GM12878 (cell line): Measurements from ENCODE around the gene SUSD5. TPM values are rescaled to one million over a fixed set of nuclear protein-coding genes. Genes with fewer than 3 reads are reported as not detected.

ENCODE experiments used
- ATAC-seq: fragments of 200-7000 bp; cut with Tn5 transposase; 3 replicates; pipeline ENCODE4 v1.9.1; 2020; ENCODE audit warnings: mild to moderate bottlenecking, moderate library complexity
- BruUV-seq: library from RNA; stranded (reverse); fragments of 400-500 nt; replicated peaks from 2 replicates; lab custom pipeline; 2021; lab: Mats Ljungman, UMichigan
- CTCF ChIA-PET: fragments of 300-600 bp; sonication (Branson Sonifier 250); formaldehyde crosslinking; extraction: SDS; loops from one replicate; lab custom pipeline; 2021; ENCODE audit warnings: inconsistent platforms; lab: Yijun Ruan, JAX
- POLR2A ChIA-PET: fragments of 350-600 bp; formaldehyde crosslinking; extraction: SDS; loops from one replicate; lab custom pipeline; 2021; ENCODE audit warnings: inconsistent platforms; lab: Charles Lee
- RAD21 ChIA-PET: fragments of 300-600 bp; sonication (Branson Sonifier 250); formaldehyde crosslinking; loops from one replicate; lab custom pipeline; 2023; ENCODE audit warnings: antibody characterized with exemption; ENCODE audit not compliant: unreplicated experiment; lab: Charles Lee
- SMC1A ChIA-PET: fragments of 300-600 bp; sonication (Branson Sonifier 250); formaldehyde crosslinking; loops from one replicate; lab custom pipeline; 2023; ENCODE audit not compliant: unreplicated experiment, uncharacterized antibody; lab: Charles Lee
- DNase-seq: peaks from one replicate; pipeline ENCODE4 v3.0.0-alpha.2; 2011; ENCODE audit warnings: low read depth, low spot score
- FAIRE-seq: peaks from 3 replicates; lab custom pipeline; 2011; peaks lifted over from hg19 to GRCh38; lab: Jason Lieb, UNC
- H2AFZ ChIP-seq: 2 replicates; pipeline ENCODE4 v1.6.0; 2011; ENCODE audit warnings: low read depth, low read length, control low read depth; ENCODE audit not compliant: control insufficient read depth
- H3K27ac ChIP-seq: 2 replicates; pipeline ENCODE4 v1.5.1; 2011; ENCODE audit warnings: control low read depth; ENCODE audit not compliant: control insufficient read depth, insufficient read depth
- H3K27me3 ChIP-seq, 2 experiments: replicated peaks in 1 of 2; 2 replicates each; pipeline versions ENCODE4 v1.6.0 to v1.6.1; 2011; ENCODE audit warnings: low read length in 1 of 2; ENCODE audit not compliant: control insufficient read depth in 2 of 2, insufficient read depth in 2 of 2
- H3K36me3 ChIP-seq, 2 experiments: 2 replicates each; pipeline ENCODE4 v1.5.1; 2011; ENCODE audit warnings: low read length in 1 of 2; ENCODE audit not compliant: control insufficient read depth in 2 of 2, insufficient read depth in 2 of 2
- H3K4me1 ChIP-seq: 2 replicates; pipeline ENCODE4 v1.6.1; 2011; ENCODE audit warnings: mild to moderate bottlenecking, low read length, moderate library complexity, mixed read lengths; ENCODE audit not compliant: control insufficient read depth, insufficient read depth
- H3K4me2 ChIP-seq: 2 replicates; pipeline ENCODE4 v1.6.0; 2011; ENCODE audit warnings: control low read depth; ENCODE audit not compliant: control insufficient read depth, insufficient read depth
- H3K4me3 ChIP-seq: fragments of 200-600 bp; sonication (generic); 2 replicates; pipeline ENCODE4 v1.5.1; 2016
- H3K79me2 ChIP-seq: 2 replicates; pipeline ENCODE4 v1.6.0; 2011; ENCODE audit warnings: low read length; ENCODE audit not compliant: control insufficient read depth, insufficient read depth
- H3K9ac ChIP-seq: 2 replicates; pipeline ENCODE4 v1.8.0; 2011; ENCODE audit warnings: low read length, control low read depth, mixed read lengths; ENCODE audit not compliant: control insufficient read depth, insufficient read depth
- H3K9me3 ChIP-seq: replicated peaks from 3 replicates; pipeline ENCODE4 v1.5.1; 2011; ENCODE audit warnings: mild to moderate bottlenecking, low read length; ENCODE audit not compliant: control insufficient read depth, insufficient read depth
- H4K20me1 ChIP-seq: 2 replicates; pipeline ENCODE4 v1.6.0; 2011; ENCODE audit not compliant: control insufficient read depth, insufficient read depth
- CTCF ChIP-seq, 3 experiments: IDR thresholded peaks in 2 of 3; conservative IDR thresholded peaks in 1 of 3; 2 replicates each; pipeline ENCODE4 v1.5.1; 2011; ENCODE audit warnings: low read depth in 3 of 3, low read length in 3 of 3, mild to moderate bottlenecking in 3 of 3, control low read depth in 2 of 3, moderate library complexity in 2 of 3, inconsistent platforms in 1 of 3, mixed read lengths in 1 of 3; ENCODE audit not compliant: control insufficient read depth in 2 of 3, insufficient read depth in 1 of 3; ENCODE audit errors: extremely low read depth in 1 of 3
- RAD21 ChIP-seq: IDR thresholded peaks from 2 replicates; pipeline ENCODE4 v1.6.1; 2011; ENCODE audit warnings: mild to moderate bottlenecking, low read depth, low read length, moderate library complexity; ENCODE audit not compliant: insufficient read depth
- SMC3 ChIP-seq: IDR thresholded peaks from 2 replicates; pipeline ENCODE4 v1.6.1; 2011; ENCODE audit warnings: low read length, improper control_type of control experiment, borderline replicate concordance
- WGBS: methylation state at CpG from one replicate; pipeline ENCODE4 v1.1.6; 2016; ENCODE audit warnings: low lambda C conversion rate; ENCODE audit not compliant: insufficient replicate concordance, insufficient coverage; ENCODE audit errors: missing lambda C conversion rate; 5-methylcytosine and 5-hydroxymethylcytosine counted together
- in situ Hi-C: fragments of 300-500 bp; cut with MboI; formaldehyde crosslinking; loops from 9 replicates; pipeline ENCODE4 v1.14.3; 2018; ENCODE audit warnings: mixed read lengths
- intact Hi-C: fragments of 100-400 bp; cut with micrococcal nuclease; formaldehyde crosslinking; loops from one replicate; pipeline ENCODE4 v1.14.2; 2022; ENCODE audit not compliant: unreplicated experiment
- polyA plus RNA-seq, 11 experiments: library from polyadenylated mRNA; depleted of rRNA in 4 of 11; unstranded in 6 of 11; stranded (reverse) in 5 of 11; fragments of >200 nt; fragmentation: Nextera tagmentation in 4 of 11; fragmentation: Illumina TruSeq in 1 of 11; extraction: Ambion mirVana in 4 of 11; extraction: Trizol in 1 of 11; gene quantifications; 1 replicate in 1 of 11; 2 replicates in 10 of 11; pipeline versions ENCODE4 v1.2.1 to v1.2.3, GENCODE V29; 2011 to 2016; ENCODE audit warnings: inconsistent platforms in 2 of 11, missing spikeins in 2 of 11, low read depth in 1 of 11
- total RNA-seq, 4 experiments: library from RNA; depleted of rRNA in 3 of 4; stranded (reverse); fragments of >200 nt in 3 of 4; fragmentation: Illumina TruSeq in 1 of 4; extraction: Trizol in 1 of 4; gene quantifications; 2 replicates each; pipeline versions ENCODE4 v1.2.1 to v1.2.3, GENCODE V29; 2013 to 2021
- TF ChIP-seq, protein P1 (sequence below): IDR thresholded peaks from 2 replicates; pipeline ENCODE4 v1.6.1; 2011; ENCODE audit warnings: low read depth, low read length, improper control_type of control experiment, borderline replicate concordance

Gene SUSD5
- total and polyA plus RNA-seq, 10 of the 15 experiments (the other 5 are each of a cell fraction or from before 2014, with no cell fraction given): 0.01 to 0.05 (median 0.03) TPM; not detected in 4

GRCh38 chr3:33144433-33144832, 74.2 kb downstream of the SUSD5 start:
- SMC1A ChIA-PET: interaction anchor here (2.1 to 2.4 kb wide), 2 partner anchors 13 to 229 kb away, joined by 7 to 13 read pairs; no protein-coding TSS in a partner anchor
- H3K9me3 ChIP-seq: no peaks in the 10 kb centered on the region
- no peak for FAIRE-seq
- no peak overlapping the region for H2AFZ ChIP-seq
- TF ChIP-seq RAD21 (peak; percentile 27; the same call in 1 of the 2 replicates), CTCF (IDR thresholded peaks at IDR 0.05 in 2 of 3, conservative IDR thresholded peaks at IDR 0.05 in 1 of 3; ENCODE audit: control insufficient read depth in 2 of 3, extremely low read depth in 1 of 3, insufficient read depth in 1 of 3, low read depth in 3 of 3, low read length in 3 of 3) (peak; percentile 37 to 59 (median 55)), SMC3 (peak; percentile 14; the same call in 1 of the 2 replicates)
- TF ChIP-seq, protein P1, sequence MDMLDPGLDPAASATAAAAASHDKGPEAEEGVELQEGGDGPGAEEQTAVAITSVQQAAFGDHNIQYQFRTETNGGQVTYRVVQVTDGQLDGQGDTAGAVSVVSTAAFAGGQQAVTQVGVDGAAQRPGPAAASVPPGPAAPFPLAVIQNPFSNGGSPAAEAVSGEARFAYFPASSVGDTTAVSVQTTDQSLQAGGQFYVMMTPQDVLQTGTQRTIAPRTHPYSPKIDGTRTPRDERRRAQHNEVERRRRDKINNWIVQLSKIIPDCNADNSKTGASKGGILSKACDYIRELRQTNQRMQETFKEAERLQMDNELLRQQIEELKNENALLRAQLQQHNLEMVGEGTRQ: no peak
- in situ Hi-C loops: no loop called here
- RAD21 ChIA-PET: interaction anchor here (2.4 kb wide), 1 partner anchor 13 kb away, joined by 9 read pairs; no protein-coding TSS in a partner anchor
- H3K79me2 ChIP-seq: no peaks in the 10 kb centered on the region
- no peak overlapping the region for H3K4me3 ChIP-seq
- BruUV-seq: no TSS peak
- peak; percentile 73 for ATAC-seq
- intact Hi-C loops: no loop called here
- H3K27ac ChIP-seq: no peak overlapping the region
- DNase-seq: no peak
- WGBS: 0% methylated on average over 1 of the region's 1 CpG
- H3K36me3 ChIP-seq: no peaks in the 10 kb centered on the region; a peak in 1 of 4 replicates
- no peak overlapping the region for H3K4me2 ChIP-seq
- POLR2A ChIA-PET: no interaction called here
- H3K9ac ChIP-seq: no peak overlapping the region
- H3K27me3 ChIP-seq: no peaks in the 10 kb centered on the region
- CTCF ChIA-PET: interaction anchor here (0.5 to 13.7 kb wide), 11 partner anchors 12 to 884 kb away, joined by 3 to 136 read pairs (median 5); no protein-coding TSS in a partner anchor
- peaks cover 4% of the 10 kb centered on the region; the same call in 1 of the 2 replicates for H3K4me1 ChIP-seq
- no peaks in the 10 kb centered on the region for H4K20me1 ChIP-seq
